ENCODE results near the gene TNPO3.

Gene TNPO3

DNA sequence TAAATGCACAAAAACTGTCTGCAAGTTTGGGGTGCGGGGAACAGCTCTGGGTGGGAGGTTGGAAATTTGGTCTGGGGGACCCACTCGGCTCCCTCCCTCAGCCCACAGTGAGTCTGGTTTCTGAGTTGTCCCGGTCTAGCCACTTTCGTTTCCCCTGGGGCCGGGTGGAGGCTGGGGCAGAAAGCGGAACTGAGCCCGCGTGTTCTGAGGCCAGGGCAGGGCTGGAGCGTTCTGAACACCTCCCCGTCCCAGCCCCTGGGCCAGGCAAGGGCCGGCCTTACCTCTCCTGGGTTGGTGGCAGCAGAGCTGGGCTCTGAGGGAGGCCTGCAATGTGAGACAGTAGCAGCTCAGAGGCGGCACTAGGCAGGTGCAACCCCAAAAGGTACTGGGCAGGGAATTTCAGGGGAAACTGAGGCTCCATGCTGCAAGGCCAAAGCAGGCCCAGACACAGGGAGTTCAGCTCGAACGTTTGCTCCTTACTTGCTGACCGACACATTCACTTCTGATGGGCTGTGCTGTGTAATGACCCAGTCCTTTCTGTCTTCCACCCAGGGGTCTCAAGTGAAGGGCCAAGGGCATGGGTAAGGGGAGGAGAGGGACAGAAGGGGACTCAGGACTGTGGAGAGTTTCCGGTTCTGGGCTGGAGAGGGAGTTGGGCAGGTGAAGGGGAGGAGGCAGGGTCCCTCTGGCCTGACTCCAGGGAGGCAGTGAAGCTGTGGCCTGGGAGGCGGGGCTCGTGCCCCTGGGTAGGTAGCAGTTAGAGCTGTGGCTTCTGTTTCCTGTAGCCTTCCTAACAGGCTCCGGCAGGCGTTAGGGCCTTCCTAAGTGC is 114.2 kb downstream of the TNPO3 start:
- DNase-seq (ENCODE audit: low read depth in 1 of 2, low spot score in 1 of 2) = no peak

GRCh38 chr7:128939861-128940410 is 115.0 kb downstream of the TNPO3 start:
- no peak for DNase-seq (ENCODE audit: low read depth in 1 of 2, low spot score in 1 of 2)

DNA sequence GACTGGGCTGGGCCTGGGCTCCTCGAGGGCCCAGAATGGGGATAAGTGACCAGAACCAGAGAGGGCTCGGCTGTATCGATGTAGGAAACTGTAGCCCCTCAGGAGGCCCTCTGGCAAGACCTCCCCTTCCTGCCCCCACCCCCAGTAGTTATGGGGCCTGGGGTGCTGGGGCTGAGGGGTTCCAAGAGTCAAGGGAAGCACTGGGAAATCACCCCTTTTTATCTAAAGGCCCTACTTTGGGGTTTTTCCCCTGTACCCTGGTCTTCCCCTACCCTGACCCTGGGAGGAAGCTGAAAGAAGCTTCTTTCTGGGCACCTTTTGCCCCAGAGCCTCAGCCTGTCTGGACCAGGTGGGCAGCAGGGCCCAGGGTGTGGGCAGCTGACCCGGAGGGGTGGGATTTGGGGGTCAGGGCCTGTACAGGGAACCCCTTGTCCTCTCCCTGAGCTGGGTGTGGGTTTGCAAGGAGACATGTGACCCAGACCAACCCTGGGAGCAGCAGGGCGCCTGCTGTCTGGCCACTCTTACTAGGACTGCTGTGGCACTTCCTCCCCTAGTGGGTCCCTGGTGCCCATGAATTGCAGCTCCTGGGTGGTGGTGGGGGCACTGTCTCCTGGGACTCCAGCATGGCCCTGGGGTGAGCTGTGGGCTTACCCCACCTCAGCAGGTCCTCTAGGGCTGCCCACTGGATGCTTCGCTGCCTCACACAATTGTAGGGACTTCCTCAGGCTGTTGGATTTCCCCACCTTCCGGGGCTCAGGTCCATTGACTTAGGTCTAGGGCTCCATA is 115.6 kb downstream of the TNPO3 start:
- DNase-seq (ENCODE audit: low read depth in 1 of 2, low spot score in 1 of 2) = no peak

DNA sequence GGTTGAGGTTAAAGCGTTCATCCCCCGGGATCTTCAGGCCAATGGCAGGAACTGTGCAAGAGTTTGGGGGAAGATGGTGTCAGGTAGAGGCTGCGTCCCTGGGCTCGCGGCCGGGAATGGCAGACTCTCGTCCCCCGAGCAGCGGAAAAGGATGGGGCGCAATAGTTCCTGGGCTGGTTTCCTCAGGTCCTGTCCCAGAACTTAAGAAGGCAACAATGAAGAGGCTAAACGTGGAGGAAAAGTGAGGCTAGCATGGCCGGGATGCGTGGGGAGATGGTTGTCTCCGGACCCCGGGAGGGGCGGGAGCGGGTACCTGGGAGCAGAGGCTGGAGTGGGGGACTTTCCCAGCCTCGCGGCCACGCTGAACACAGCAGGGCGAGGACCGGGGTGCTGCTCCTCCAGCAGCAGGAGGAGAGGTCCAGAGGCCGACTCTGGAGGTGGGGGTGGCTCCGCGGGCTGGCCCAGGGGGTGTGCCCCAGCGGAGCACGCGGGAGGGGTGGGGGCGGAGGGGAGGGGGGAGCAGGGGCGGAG is 116.3 kb downstream of the TNPO3 start:
- DNase-seq (ENCODE audit: low read depth in 1 of 2, low spot score in 1 of 2) = no peak

- no peak for DNase-seq (ENCODE audit: low read depth in 1 of 2, low spot score in 1 of 2)
Observed at GRCh38 chr7:128937647-128938543, 117.0 kb downstream of the TNPO3 start, which contains the start of gene IRF5. Gene IRF5, plus strand, starts transcription at chr7:128937927. Its CDS starts 4,155 bp downstream, at chr7:128942082.

- DNase-seq (ENCODE audit: low read depth in 1 of 2, low spot score in 1 of 2) = no peak
Observed at GRCh38 chr7:128937271-128937646, 117.7 kb downstream of the TNPO3 start.

DNA sequence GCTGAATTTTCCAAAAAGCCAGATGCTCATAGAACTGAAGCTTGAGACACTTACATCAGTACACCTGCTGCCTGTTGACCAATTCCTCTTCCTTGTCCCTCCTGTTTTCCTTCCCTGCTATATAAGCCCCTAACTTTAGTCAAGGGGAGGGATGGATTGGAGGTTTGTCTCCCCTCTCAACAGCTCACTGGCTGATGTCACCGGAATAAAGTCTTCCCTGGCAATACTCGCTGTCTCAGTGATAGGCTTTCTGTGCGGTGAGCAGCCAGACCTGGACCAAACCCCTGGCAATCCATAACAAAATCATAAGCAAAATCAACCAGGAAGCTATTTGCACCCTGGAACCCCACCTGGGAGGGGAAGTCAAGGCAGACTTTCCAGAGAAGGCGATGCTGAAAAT is 118.1 kb downstream of the TNPO3 start:
- DNase-seq (ENCODE audit: low read depth in 1 of 2, low spot score in 1 of 2) = no peak

- no peak for DNase-seq (ENCODE audit: low read depth in 1 of 2, low spot score in 1 of 2)
Observed at GRCh38 chr7:128935342-128935730, 119.6 kb downstream of the TNPO3 start.

DNA sequence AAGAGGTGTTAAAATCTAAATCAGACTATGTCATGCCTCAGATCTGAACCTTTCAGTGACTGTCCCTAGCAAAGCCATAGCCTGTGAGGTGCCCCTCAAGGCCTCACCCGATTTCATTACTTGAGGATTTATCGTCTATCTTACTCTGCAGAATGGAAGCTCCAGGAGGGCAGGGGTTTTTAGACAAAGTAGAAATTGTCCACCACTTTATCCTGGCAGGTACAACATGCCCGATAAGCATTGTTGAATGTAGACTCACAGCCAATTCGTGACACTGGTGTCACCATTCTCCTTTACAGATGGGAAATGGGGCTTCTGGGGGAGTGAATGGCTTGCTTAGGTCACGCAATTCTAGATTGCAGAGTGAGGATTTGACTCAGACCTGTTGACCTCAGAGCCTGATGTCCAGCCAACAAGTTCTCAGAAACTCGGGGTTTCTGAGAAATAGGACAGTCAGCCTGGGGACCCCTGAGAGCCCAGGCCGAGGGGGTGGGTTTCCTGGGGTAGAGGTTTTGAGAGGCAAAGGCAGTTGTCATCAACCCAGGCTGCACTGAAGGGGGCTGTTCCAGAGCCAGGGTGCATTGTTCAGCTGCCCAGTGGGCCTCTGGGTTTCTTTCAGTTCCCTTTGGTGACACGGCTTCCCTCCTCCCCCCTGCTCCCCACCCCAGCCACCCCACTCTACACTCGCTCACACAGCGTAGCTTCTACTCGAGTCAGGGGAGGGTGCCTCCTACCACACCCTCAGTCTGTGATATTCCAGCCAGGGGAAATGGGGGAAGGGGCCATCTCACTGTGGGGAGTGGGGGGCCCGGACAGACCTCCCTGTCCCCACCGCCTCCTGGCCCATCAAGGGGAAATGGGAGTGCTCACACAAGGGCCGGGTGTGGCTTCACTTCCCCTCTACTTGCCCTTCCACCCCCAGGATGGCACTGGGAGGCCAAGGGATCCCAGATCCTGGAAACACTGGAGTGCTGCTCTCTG is 120.3 kb downstream of the TNPO3 start:
- DNase-seq (ENCODE audit: low read depth in 1 of 2, low spot score in 1 of 2) = no peak

DNA sequence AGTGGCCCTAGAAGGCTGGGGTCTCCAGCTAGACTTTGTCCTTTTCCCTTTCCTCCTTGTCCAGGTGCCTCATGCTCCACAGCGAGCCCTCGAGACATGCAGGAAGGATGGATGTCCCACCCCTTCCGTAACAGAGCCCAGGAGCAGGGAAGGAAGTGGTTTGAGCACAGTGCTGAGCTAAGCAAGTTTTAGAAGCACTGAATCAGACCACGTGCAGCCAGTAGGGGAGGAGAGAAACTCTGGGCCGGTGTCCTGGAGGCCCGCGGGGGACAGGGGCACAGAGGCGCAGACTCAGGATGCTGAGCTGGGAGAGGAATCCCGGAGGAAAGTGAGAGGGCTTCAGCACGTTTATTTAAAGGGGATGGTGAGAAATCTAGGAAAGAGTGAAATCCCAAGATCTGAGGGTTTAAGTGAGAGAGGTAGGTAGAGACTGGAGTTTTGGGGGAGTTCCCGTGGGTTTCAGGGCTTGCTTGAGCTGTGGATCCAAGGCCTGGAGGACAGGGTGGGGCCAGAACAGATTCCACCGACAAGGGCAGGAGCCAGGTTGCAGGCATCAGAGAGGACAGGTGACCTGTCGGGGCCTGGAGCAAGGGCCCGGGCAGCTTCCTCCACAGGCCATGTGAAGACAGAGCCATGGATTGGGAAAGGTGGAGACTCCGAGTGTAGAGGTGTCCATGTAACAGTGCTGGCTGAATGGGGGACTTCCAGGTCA is 121.6 kb downstream of the TNPO3 start:
- DNase-seq (ENCODE audit: low read depth in 1 of 2, low spot score in 1 of 2) = no peak

DNA sequence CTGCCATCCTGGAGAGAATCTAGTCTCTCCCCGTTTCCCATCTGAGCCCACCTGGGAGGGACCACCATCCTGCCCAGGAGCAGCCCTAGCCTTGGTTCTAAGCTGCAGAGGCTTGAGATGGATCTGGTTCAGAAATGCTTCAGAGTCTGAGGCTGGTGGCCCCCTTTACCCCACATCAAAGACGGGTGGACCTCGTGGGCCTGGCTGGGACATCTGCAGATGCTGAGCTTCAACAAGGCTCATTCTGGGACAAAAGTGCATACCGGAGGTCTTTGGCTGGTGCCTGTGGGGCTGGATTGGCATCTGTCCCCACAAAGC is 122.1 kb downstream of the TNPO3 start:
- DNase-seq (ENCODE audit: low read depth in 1 of 2, low spot score in 1 of 2) = no peak

GRCh38 chr7:128931965-128932861 is 122.7 kb downstream of the TNPO3 start:
- DNase-seq (ENCODE audit: low read depth in 1 of 2, low spot score in 1 of 2) = no peak

DNA sequence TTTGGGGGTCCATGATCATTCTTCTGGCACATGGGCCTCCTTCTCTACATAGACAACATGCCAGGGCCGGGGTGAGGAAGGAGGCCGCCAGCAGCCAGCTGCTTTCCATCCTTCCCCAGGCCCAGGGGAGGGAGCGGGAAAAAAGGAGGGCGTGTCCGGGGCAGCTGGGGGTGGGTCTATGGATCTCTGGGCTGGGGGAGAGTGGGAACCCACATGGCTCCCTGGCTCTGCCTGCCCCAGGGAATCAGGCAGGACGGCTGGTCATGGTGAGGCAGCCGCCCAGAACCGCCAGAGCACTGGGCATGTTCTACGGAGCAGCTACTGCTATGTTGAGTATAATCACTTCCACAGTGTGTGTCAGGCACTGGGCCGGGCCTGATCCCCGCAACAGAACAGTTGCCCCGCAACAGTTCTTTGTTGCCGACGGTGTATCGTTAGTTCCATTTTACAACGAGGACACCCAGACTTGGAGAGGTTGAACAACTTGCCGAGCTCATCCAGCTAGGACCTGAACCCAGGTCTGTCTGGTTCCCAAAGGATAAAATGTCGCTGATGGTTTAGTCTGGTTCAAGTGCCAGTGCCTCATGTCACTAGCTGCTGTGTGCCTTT is 123.6 kb downstream of the TNPO3 start:
- no peak for DNase-seq (ENCODE audit: low read depth in 1 of 2, low spot score in 1 of 2)

- no peak for DNase-seq (ENCODE audit: low read depth in 1 of 2, low spot score in 1 of 2)
Observed at GRCh38 chr7:128928882-128929788, 125.8 kb downstream of the TNPO3 start.

DNA sequence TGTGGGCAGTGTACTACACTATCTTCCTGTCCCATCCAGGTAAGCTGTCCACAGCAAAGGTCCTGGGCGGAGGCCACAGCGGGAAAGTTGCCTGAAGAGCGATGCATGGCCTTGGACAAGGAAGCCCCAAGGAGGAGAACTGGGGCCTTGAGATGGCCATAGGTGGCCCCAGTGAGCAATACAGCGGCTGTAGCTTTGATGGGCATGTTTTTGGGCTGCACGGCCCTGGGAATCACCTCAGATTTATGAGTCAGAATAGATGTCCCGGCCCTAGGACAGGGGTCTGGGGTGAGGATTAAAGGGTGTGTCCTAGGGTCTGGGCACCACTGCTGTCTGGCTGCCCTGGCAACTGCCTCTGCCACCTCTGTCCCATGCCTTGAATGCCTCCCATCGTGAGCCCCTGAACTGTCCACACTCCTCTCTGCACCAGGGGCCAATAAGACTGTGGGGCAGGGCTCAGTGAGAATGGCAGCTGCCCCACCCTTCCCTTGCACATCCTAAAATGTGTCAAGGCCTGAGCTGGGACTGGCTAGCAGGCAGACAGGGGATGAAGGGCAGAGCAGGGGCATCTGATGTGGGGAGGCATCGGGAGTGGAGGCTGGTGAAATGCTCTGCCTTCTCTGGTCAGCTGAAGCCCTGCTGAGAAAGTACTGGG is 126.6 kb downstream of the TNPO3 start:
- no peak for DNase-seq (ENCODE audit: low read depth in 1 of 2, low spot score in 1 of 2)

All from activated T-helper 1 cell treated with anti-CD3 and anti-CD28 coated beads, Interleukin-2, amount 50 U/mL, for 16 hours (primary cell).